Activated naive CD8-positive, alpha-beta T cell treated with anti-CD3 and anti-CD28 coated beads for 36 hours (primary cell): ENCODE measurements around the gene IQCE. TPM values are rescaled to one million over a fixed set of nuclear protein-coding genes. Genes with fewer than 3 reads are reported as not detected.
"Not testable (repeated sequence)": the region's sequence is repeated elsewhere in the genome, so short reads cannot be mapped to it uniquely, and the experiment has no call there.

Experiments used
- DNase-seq: peaks from one replicate; pipeline ENCODE4 v3.0.0; 2021
- H3K27ac Mint-ChIP-seq: one replicate; pipeline ENCODE4 v1.8.0; 2022; ENCODE audit warnings: mild to moderate bottlenecking, moderate library complexity, mixed read lengths
- H3K27me3 Mint-ChIP-seq: one replicate; pipeline ENCODE4 v1.8.0; 2022; ENCODE audit warnings: mild to moderate bottlenecking, mixed read lengths
- H3K36me3 Mint-ChIP-seq: one replicate; pipeline ENCODE4 v1.8.0; 2021; ENCODE audit warnings: mild to moderate bottlenecking, mixed read lengths
- H3K4me1 Mint-ChIP-seq: one replicate; pipeline ENCODE4 v1.8.0; 2021; ENCODE audit warnings: mixed read lengths
- H3K4me3 Mint-ChIP-seq: one replicate; pipeline ENCODE4 v1.8.0; 2022; ENCODE audit warnings: mild to moderate bottlenecking, moderate library complexity, mixed read lengths
- H3K9me3 Mint-ChIP-seq: one replicate; pipeline ENCODE4 v1.8.0; 2022; ENCODE audit warnings: mixed read lengths
- total RNA-seq, 2 experiments: library from RNA; stranded (reverse); gene quantifications; one replicate each; pipeline ENCODE4 v1.2.3, GENCODE V29; 2021

The IQCE gene
- total RNA-seq, 2 experiments from 2014 or later, result 5.4 to 6.1 TPM

GRCh38 chr7:2603044-2603965, 44.5 kb downstream of the IQCE start:
- no peak overlapping the region for H3K4me3 Mint-ChIP-seq
- no peaks in the 10 kb centered on the region for H3K4me1 Mint-ChIP-seq
- no peak overlapping the region for H3K27ac Mint-ChIP-seq
- no peak for DNase-seq
- no peaks in the 10 kb centered on the region for H3K9me3 Mint-ChIP-seq
- no peaks in the 10 kb centered on the region for H3K36me3 Mint-ChIP-seq
- no peaks in the 10 kb centered on the region for H3K27me3 Mint-ChIP-seq

GRCh38 chr7:2604608-2605174, 45.9 kb downstream of the IQCE start:
- Mint-ChIP-seq H3K27ac (no peak overlapping the region), H3K4me3 (no peak overlapping the region), H3K4me1 (peaks cover 4% of the 10 kb centered on the region), H3K36me3 (no peaks in the 10 kb centered on the region), H3K9me3 (no peaks in the 10 kb centered on the region), H3K27me3 (no peaks in the 10 kb centered on the region)
- no peak for DNase-seq

GRCh38 chr7:2605608-2606538, 47.1 kb downstream of the IQCE start:
- Mint-ChIP-seq H3K4me3 (no peak overlapping the region), H3K27me3 (no peaks in the 10 kb centered on the region), H3K4me1 (peaks cover 4% of the 10 kb centered on the region)

GRCh38 chr7:2606539-2606936, 47.8 kb downstream of the IQCE start:
- Mint-ChIP-seq H3K4me3 (no peak overlapping the region), H3K9me3 (no peaks in the 10 kb centered on the region), H3K27me3 (no peaks in the 10 kb centered on the region), H3K36me3 (no peaks in the 10 kb centered on the region), H3K4me1 (peaks cover 4% of the 10 kb centered on the region), H3K27ac (no peak overlapping the region)
- DNase-seq, result no peak

More at GRCh38 chr7:2605608-2606538, 47.1 kb downstream of the IQCE start:
- Mint-ChIP-seq H3K9me3 (no peaks in the 10 kb centered on the region), H3K27ac (no peak overlapping the region), H3K36me3 (no peaks in the 10 kb centered on the region)
- no peak for DNase-seq

GRCh38 chr7:2607122-2607922, 48.5 kb downstream of the IQCE start:
- Mint-ChIP-seq H3K27me3 (no peaks in the 10 kb centered on the region), H3K4me1 (peaks cover 4% of the 10 kb centered on the region), H3K36me3 (no peaks in the 10 kb centered on the region), H3K9me3 (no peaks in the 10 kb centered on the region), H3K4me3 (no peak overlapping the region), H3K27ac (no peak overlapping the region)
- DNase-seq, result no peak

- Mint-ChIP-seq H3K36me3 (no peaks in the 10 kb centered on the region), H3K9me3 (no peaks in the 10 kb centered on the region), H3K4me3 (no peak overlapping the region), H3K4me1 (peaks cover 4% of the 10 kb centered on the region), H3K27ac (no peak overlapping the region), H3K27me3 (no peaks in the 10 kb centered on the region)
- no peak for DNase-seq
Measured at GRCh38 chr7:2607923-2608904, 49.4 kb downstream of the IQCE start.

- Mint-ChIP-seq H3K27me3 (no peaks in the 10 kb centered on the region), H3K4me3 (no peak overlapping the region), H3K36me3 (no peaks in the 10 kb centered on the region), H3K27ac (no peak overlapping the region), H3K9me3 (no peaks in the 10 kb centered on the region), H3K4me1 (peaks cover 4% of the 10 kb centered on the region)
- peak; percentile 13 for DNase-seq
Measured at GRCh38 chr7:2608921-2609411, 50.2 kb downstream of the IQCE start.

GRCh38 chr7:2609646-2610045, 50.9 kb downstream of the IQCE start:
- not testable (repeated sequence) for H3K9me3 Mint-ChIP-seq, H3K4me3 Mint-ChIP-seq, H3K27ac Mint-ChIP-seq, H3K27me3 Mint-ChIP-seq, DNase-seq, H3K36me3 Mint-ChIP-seq, H3K4me1 Mint-ChIP-seq

- H3K4me1 Mint-ChIP-seq, result peaks cover 4% of the 10 kb centered on the region
- no peak for DNase-seq
- H3K4me3 Mint-ChIP-seq, result no peak overlapping the region
- no peaks in the 10 kb centered on the region for H3K9me3 Mint-ChIP-seq
- H3K27me3 Mint-ChIP-seq, result no peaks in the 10 kb centered on the region
- no peaks in the 10 kb centered on the region for H3K36me3 Mint-ChIP-seq
- no peak overlapping the region for H3K27ac Mint-ChIP-seq
Measured at GRCh38 chr7:2610466-2610865, 51.7 kb downstream of the IQCE start.

- Mint-ChIP-seq H3K27me3 (no peaks in the 10 kb centered on the region), H3K4me3 (no peak overlapping the region), H3K9me3 (no peaks in the 10 kb centered on the region), H3K36me3 (no peaks in the 10 kb centered on the region), H3K4me1 (peaks cover 4% of the 10 kb centered on the region), H3K27ac (no peak overlapping the region)
- DNase-seq, result no peak
Measured at GRCh38 chr7:2610898-2611297, 52.1 kb downstream of the IQCE start.

- no peaks in the 10 kb centered on the region for H3K9me3 Mint-ChIP-seq
- no peaks in the 10 kb centered on the region for H3K36me3 Mint-ChIP-seq
- H3K27me3 Mint-ChIP-seq, result no peaks in the 10 kb centered on the region
- no peak overlapping the region for H3K4me3 Mint-ChIP-seq
- H3K27ac Mint-ChIP-seq, result no peak overlapping the region
- H3K4me1 Mint-ChIP-seq, result peaks cover 4% of the 10 kb centered on the region
- DNase-seq, result no peak
Measured at GRCh38 chr7:2611401-2611800, 52.6 kb downstream of the IQCE start.

GRCh38 chr7:2611922-2612321, 53.1 kb downstream of the IQCE start:
- DNase-seq, result no peak
- Mint-ChIP-seq H3K36me3 (no peaks in the 10 kb centered on the region), H3K4me3 (no peak overlapping the region), H3K4me1 (peaks cover 4% of the 10 kb centered on the region), H3K9me3 (no peaks in the 10 kb centered on the region), H3K27ac (no peak overlapping the region), H3K27me3 (no peaks in the 10 kb centered on the region)

- H3K27ac Mint-ChIP-seq, result no peak overlapping the region
- DNase-seq, result no peak
- no peaks in the 10 kb centered on the region for H3K36me3 Mint-ChIP-seq
- peaks cover 4% of the 10 kb centered on the region for H3K4me1 Mint-ChIP-seq
- H3K4me3 Mint-ChIP-seq, result no peak overlapping the region
- no peaks in the 10 kb centered on the region for H3K27me3 Mint-ChIP-seq
- no peaks in the 10 kb centered on the region for H3K9me3 Mint-ChIP-seq
Measured at GRCh38 chr7:2612445-2613097, 53.8 kb downstream of the IQCE start.
